ENCODE measurements around the gene TFB2M.

DNA sequence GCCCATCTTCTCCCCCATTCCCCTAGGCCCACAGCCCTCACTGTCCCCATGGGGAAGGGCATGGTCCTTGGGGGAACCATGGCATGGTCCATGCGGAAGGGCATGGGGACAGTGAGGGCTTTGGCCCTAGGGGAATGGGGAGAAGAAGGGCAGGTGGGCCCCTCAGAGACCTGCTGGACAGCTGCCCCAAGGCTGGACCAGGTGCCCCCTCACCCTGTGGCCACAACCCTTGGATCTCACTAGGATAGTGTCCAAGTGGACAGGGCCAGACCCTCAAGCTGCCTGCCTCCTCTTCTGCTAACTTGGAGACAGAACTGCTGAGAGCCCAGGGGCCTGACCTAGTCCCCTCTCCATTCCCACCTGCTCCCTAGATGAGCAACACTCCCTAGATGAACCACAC lies 46.5 kb downstream of the TFB2M start:
- TF ChIP-seq, protein P1, sequence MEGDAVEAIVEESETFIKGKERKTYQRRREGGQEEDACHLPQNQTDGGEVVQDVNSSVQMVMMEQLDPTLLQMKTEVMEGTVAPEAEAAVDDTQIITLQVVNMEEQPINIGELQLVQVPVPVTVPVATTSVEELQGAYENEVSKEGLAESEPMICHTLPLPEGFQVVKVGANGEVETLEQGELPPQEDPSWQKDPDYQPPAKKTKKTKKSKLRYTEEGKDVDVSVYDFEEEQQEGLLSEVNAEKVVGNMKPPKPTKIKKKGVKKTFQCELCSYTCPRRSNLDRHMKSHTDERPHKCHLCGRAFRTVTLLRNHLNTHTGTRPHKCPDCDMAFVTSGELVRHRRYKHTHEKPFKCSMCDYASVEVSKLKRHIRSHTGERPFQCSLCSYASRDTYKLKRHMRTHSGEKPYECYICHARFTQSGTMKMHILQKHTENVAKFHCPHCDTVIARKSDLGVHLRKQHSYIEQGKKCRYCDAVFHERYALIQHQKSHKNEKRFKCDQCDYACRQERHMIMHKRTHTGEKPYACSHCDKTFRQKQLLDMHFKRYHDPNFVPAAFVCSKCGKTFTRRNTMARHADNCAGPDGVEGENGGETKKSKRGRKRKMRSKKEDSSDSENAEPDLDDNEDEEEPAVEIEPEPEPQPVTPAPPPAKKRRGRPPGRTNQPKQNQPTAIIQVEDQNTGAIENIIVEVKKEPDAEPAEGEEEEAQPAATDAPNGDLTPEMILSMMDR (conservative IDR thresholded peaks at IDR 0.05; ENCODE audit: low read length), result no peak
- TF ChIP-seq EZH2phosphoT487 (IDR thresholded peaks at IDR 0.05; ENCODE audit: borderline replicate concordance), result no peak
